GM21423 (cell line): ENCODE measurements around the gene FGF12.

Experiments
- ATAC-seq: cut with Tn5 transposase; IDR thresholded peaks from one replicate; pipeline ENCODE4 v1.9.1; 2021; ENCODE audit warnings: mild to moderate bottlenecking, moderate library complexity; ENCODE audit not compliant: unreplicated experiment

FGF12 gene

GRCh38 chr3:192422321-192422996 lies 304.9 kb downstream of the FGF12 start:
- no peak for ATAC-seq

GRCh38 chr3:192419312-192419711 lies 308.0 kb downstream of the FGF12 start:
- ATAC-seq, result no peak

GRCh38 chr3:192417559-192418055 lies 309.7 kb downstream of the FGF12 start:
- ATAC-seq, result no peak

GRCh38 chr3:192417017-192417416 lies 310.3 kb downstream of the FGF12 start:
- no peak for ATAC-seq

- no peak for ATAC-seq
These were observed 313.9 kb downstream of the FGF12 start for GRCh38 chr3:192413461-192413860.

- ATAC-seq, result no peak
These were observed 316.7 kb downstream of the FGF12 start for GRCh38 chr3:192410684-192410960.

- ATAC-seq, result peak; percentile 18
These were observed 317.3 kb downstream of the FGF12 start for GRCh38 chr3:192409838-192410683.

- peak; percentile 76 for ATAC-seq
These were observed 318.0 kb downstream of the FGF12 start for GRCh38 chr3:192409201-192409837.

GRCh38 chr3:192408647-192409200 lies 318.6 kb downstream of the FGF12 start:
- ATAC-seq, result no peak

- no peak for ATAC-seq
These were observed 319.2 kb downstream of the FGF12 start for GRCh38 chr3:192408007-192408646.

- ATAC-seq, result no peak
These were observed 327.6 kb downstream of the FGF12 start for GRCh38 chr3:192399767-192400166.

- ATAC-seq, result no peak
These were observed 330.3 kb downstream of the FGF12 start for GRCh38 chr3:192397012-192397411.

GRCh38 chr3:192395506-192395905 lies 331.8 kb downstream of the FGF12 start:
- ATAC-seq, result no peak

- ATAC-seq, result no peak
These were observed 334.4 kb downstream of the FGF12 start for GRCh38 chr3:192392986-192393385.

GRCh38 chr3:192382861-192383260 lies 344.5 kb downstream of the FGF12 start:
- ATAC-seq, result no peak

- ATAC-seq, result no peak
These were observed 353.8 kb downstream of the FGF12 start for GRCh38 chr3:192373586-192373985.

GRCh38 chr3:192373032-192373431 lies 354.3 kb downstream of the FGF12 start:
- ATAC-seq, result no peak

GRCh38 chr3:192372616-192373015 lies 354.7 kb downstream of the FGF12 start:
- ATAC-seq, result no peak

GRCh38 chr3:192371870-192372400 lies 355.4 kb downstream of the FGF12 start:
- ATAC-seq, result no peak

- no peak for ATAC-seq
These were observed 359.7 kb downstream of the FGF12 start for GRCh38 chr3:192367616-192368015.

- no peak for ATAC-seq
These were observed 360.4 kb downstream of the FGF12 start for GRCh38 chr3:192366916-192367315.
